H1 (cell line): ENCODE data around the gene CD37.

Experiments
- BACH1 ChIP-seq: IDR thresholded peaks from 2 replicates; pipeline ENCODE4 v1.6.1; 2012; ENCODE audit warnings: low read length, improper control_type of control experiment
- CHD1 ChIP-seq: IDR thresholded peaks from 2 replicates; pipeline ENCODE4 v1.6.1; 2012; ENCODE audit warnings: low read depth, low read length, improper control_type of control experiment
- EP300 ChIP-seq, 2 experiments: IDR thresholded peaks; 1 replicate in 1 of 2; 2 replicates in 1 of 2; pipeline ENCODE4 v1.6.1; 2011 to 2012; ENCODE audit warnings: low read depth in 2 of 2, low read length in 2 of 2, mild to moderate bottlenecking in 2 of 2, borderline replicate concordance in 1 of 2, inconsistent platforms in 1 of 2, moderate library complexity in 1 of 2
- GABPA ChIP-seq: IDR thresholded peaks from 2 replicates; pipeline ENCODE4 v1.6.1; 2011; ENCODE audit warnings: mild to moderate bottlenecking, low read length, moderate library complexity, borderline replicate concordance; ENCODE audit not compliant: insufficient read depth
- MAFK ChIP-seq: IDR thresholded peaks from 2 replicates; pipeline ENCODE4 v1.6.1; 2012; ENCODE audit warnings: low read depth, mild to moderate bottlenecking, improper control_type of control experiment, low read length
- PHF8 ChIP-seq: fragments of 200-600 bp; sonication (generic); conservative IDR thresholded peaks from 2 replicates; pipeline ENCODE4 v1.7.1; 2012; ENCODE audit warnings: low read depth, mild to moderate bottlenecking, inconsistent platforms, low read length, moderate library complexity
- POLR2A ChIP-seq, 2 experiments: IDR thresholded peaks; 1 replicate in 1 of 2; 2 replicates in 1 of 2; pipeline ENCODE4 v1.6.1; 2011; ENCODE audit warnings: low read depth in 2 of 2, low read length in 2 of 2, mild to moderate bottlenecking in 2 of 2; ENCODE audit errors: control extremely low read depth in 1 of 2
- POLR2AphosphoS5 ChIP-seq: IDR thresholded peaks from 2 replicates; pipeline ENCODE4 v1.6.1; 2011; ENCODE audit warnings: low read depth, low read length
- USF2 ChIP-seq: IDR thresholded peaks from 2 replicates; pipeline ENCODE4 v1.6.1; 2011; ENCODE audit warnings: low read length, improper control_type of control experiment
- TF ChIP-seq, protein P1 (sequence below), 3 experiments: IDR thresholded peaks; 1 replicate in 2 of 3; 2 replicates in 1 of 3; pipeline versions ENCODE4 v1.5.1 to v1.6.1; 2011; ENCODE audit warnings: low read length in 3 of 3, mild to moderate bottlenecking in 3 of 3, inconsistent platforms in 2 of 3, low read depth in 1 of 3, moderate library complexity in 1 of 3; ENCODE audit not compliant: insufficient read depth in 1 of 3; ENCODE audit errors: control extremely low read depth in 1 of 3

DNA sequence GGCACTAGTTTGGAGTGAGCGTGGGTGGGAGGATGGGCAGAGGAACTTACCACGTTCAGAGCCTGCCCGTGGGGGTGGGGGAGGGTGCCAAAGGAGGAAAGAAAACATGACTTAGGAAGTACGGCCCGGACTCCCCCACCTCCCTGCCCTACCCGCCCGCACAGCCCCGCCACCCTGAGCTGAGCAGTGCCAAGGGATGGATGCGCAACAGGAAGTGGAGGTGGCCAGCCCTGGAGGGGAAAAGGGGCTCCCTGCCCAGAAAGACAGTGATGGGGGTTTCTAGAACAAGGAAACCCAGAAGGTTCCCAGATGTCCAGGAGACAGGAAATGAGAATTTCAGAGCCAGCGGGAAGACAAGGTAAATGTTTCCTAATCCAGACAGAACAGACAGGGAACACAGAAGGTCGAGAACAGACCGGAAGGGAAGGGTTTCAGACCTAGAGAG is 20.7 kb downstream of the CD37 start:
- TF ChIP-seq, protein P1, sequence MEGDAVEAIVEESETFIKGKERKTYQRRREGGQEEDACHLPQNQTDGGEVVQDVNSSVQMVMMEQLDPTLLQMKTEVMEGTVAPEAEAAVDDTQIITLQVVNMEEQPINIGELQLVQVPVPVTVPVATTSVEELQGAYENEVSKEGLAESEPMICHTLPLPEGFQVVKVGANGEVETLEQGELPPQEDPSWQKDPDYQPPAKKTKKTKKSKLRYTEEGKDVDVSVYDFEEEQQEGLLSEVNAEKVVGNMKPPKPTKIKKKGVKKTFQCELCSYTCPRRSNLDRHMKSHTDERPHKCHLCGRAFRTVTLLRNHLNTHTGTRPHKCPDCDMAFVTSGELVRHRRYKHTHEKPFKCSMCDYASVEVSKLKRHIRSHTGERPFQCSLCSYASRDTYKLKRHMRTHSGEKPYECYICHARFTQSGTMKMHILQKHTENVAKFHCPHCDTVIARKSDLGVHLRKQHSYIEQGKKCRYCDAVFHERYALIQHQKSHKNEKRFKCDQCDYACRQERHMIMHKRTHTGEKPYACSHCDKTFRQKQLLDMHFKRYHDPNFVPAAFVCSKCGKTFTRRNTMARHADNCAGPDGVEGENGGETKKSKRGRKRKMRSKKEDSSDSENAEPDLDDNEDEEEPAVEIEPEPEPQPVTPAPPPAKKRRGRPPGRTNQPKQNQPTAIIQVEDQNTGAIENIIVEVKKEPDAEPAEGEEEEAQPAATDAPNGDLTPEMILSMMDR (IDR thresholded peaks at IDR 0.05; ENCODE audit: control extremely low read depth in 1 of 3, insufficient read depth in 1 of 3, low read depth in 1 of 3, low read length in 3 of 3): no peak
- TF ChIP-seq USF2: no peak
- no peak for TF ChIP-seq GABPA
- no peak for TF ChIP-seq POLR2A (IDR thresholded peaks at IDR 0.05; ENCODE audit: control extremely low read depth in 1 of 2, low read depth in 2 of 2, low read length in 2 of 2)
- no peak for TF ChIP-seq POLR2AphosphoS5
- no peak for TF ChIP-seq PHF8
- no peak for TF ChIP-seq EP300 (IDR thresholded peaks at IDR 0.05; ENCODE audit: borderline replicate concordance in 1 of 2, low read depth in 2 of 2, low read length in 2 of 2)
- TF ChIP-seq BACH1: no peak
- TF ChIP-seq MAFK: no peak
- TF ChIP-seq CHD1: no peak
